H1 (cell line): ENCODE data around the gene PDE4D. TPM values are rescaled to one million over a fixed set of nuclear protein-coding genes. Genes with fewer than 3 reads are reported as not detected.

Source experiments
- CTCF ChIA-PET: fragments of 300-600 bp; sonication (Branson Sonifier 250); formaldehyde crosslinking; loops from one replicate; lab custom pipeline; 2021; ENCODE audit not compliant: partially characterized antibody; lab: Charles Lee
- POLR2A ChIA-PET: fragments of 300-600 bp; sonication (Branson Sonifier 250); formaldehyde crosslinking; loops from one replicate; lab custom pipeline; 2021; ENCODE audit warnings: inconsistent platforms; ENCODE audit not compliant: partially characterized antibody; lab: Charles Lee
- DNase-seq, 2 experiments: peaks; one replicate each; pipeline versions ENCODE4 v3.0.0 to v3.0.0-alpha.2; 2010 to 2022; ENCODE audit warnings: low spot score in 2 of 2, low read depth in 1 of 2, mixed read lengths in 1 of 2
- FAIRE-seq: peaks from 2 replicates; lab custom pipeline; 2011; peaks lifted over from hg19 to GRCh38; lab: Jason Lieb, UNC
- H2AFZ ChIP-seq: 2 replicates; pipeline ENCODE4 v1.8.1; 2012; ENCODE audit warnings: low read length, inconsistent platforms
- H2AK5ac ChIP-seq: 2 replicates; pipeline ENCODE4 v1.6.1; 2013; ENCODE audit warnings: low read depth, low read length
- H2BK120ac ChIP-seq: replicated peaks from 2 replicates; pipeline ENCODE3; 2013; ENCODE audit warnings: low read depth, low read length, inconsistent platforms
- H2BK12ac ChIP-seq: 2 replicates; pipeline ENCODE4 v1.6.1; 2013; ENCODE audit warnings: low read depth, low read length
- H2BK15ac ChIP-seq: 2 replicates; pipeline ENCODE4 v1.6.1; 2013; ENCODE audit warnings: low read length
- H2BK20ac ChIP-seq: 2 replicates; pipeline ENCODE4 v1.6.1; 2013; ENCODE audit warnings: low read length
- H2BK5ac ChIP-seq: 2 replicates; pipeline ENCODE4 v1.6.1; 2013; ENCODE audit warnings: low read depth, low read length
- H3K14ac ChIP-seq: 2 replicates; pipeline ENCODE4 v1.6.1; 2013; ENCODE audit warnings: inconsistent platforms; ENCODE audit not compliant: insufficient read length
- H3K18ac ChIP-seq: 2 replicates; pipeline ENCODE4 v1.6.1; 2013; ENCODE audit warnings: low read length; ENCODE audit errors: extremely low read depth
- H3K23ac ChIP-seq: 2 replicates; pipeline ENCODE4 v1.6.1; 2013; ENCODE audit warnings: inconsistent platforms; ENCODE audit not compliant: insufficient read length
- H3K23me2 ChIP-seq: 2 replicates; pipeline ENCODE4 v1.6.1; 2013; ENCODE audit warnings: low read depth, low read length
- H3K27ac ChIP-seq: 2 replicates; pipeline ENCODE4 v1.6.1; 2011; ENCODE audit warnings: low read depth, low read length, inconsistent platforms
- H3K27me3 ChIP-seq, 4 experiments: replicated peaks in 1 of 4; 1 replicate in 1 of 4; 2 replicates in 3 of 4; pipeline versions ENCODE4 v1.6.1 to v1.8.1; 2011 to 2013; ENCODE audit warnings: low read length in 3 of 4, mild to moderate bottlenecking in 3 of 4, inconsistent platforms in 2 of 4, mixed read lengths in 2 of 4, moderate library complexity in 1 of 4; ENCODE audit not compliant: control insufficient read depth in 3 of 4, insufficient read depth in 3 of 4; ENCODE audit errors: extremely low read depth in 1 of 4
- H3K36me3 ChIP-seq, 4 experiments: 2 replicates each; pipeline versions ENCODE4 v1.6.1 to v1.8.1; 2011 to 2013; ENCODE audit warnings: mild to moderate bottlenecking in 4 of 4, low read length in 3 of 4, moderate library complexity in 2 of 4, control low read depth in 1 of 4, inconsistent platforms in 1 of 4; ENCODE audit not compliant: insufficient read depth in 4 of 4, control insufficient read depth in 2 of 4
- H3K4ac ChIP-seq: replicated peaks from 2 replicates; pipeline ENCODE3; 2013; ENCODE audit warnings: low read length, low read depth, mixed read lengths, inconsistent platforms; ENCODE audit not compliant: insufficient read length
- H3K4me1 ChIP-seq, 4 experiments: replicated peaks in 1 of 4; 1 replicate in 1 of 4; 2 replicates in 3 of 4; pipeline versions ENCODE4 v1.6.1 to v1.8.1; 2011 to 2013; ENCODE audit warnings: low read length in 3 of 4, inconsistent platforms in 2 of 4, mixed read lengths in 1 of 4; ENCODE audit not compliant: insufficient read depth in 4 of 4, control insufficient read depth in 3 of 4
- H3K4me2 ChIP-seq, 2 experiments: 2 replicates each; pipeline versions ENCODE4 v1.6.1 to v1.8.1; 2011 to 2013; ENCODE audit warnings: low read depth in 2 of 2, low read length in 2 of 2, control low read depth in 1 of 2, inconsistent platforms in 1 of 2, mild to moderate bottlenecking in 1 of 2; ENCODE audit not compliant: insufficient read depth in 1 of 2
- H3K4me3 ChIP-seq, 4 experiments: fragments of 200-600, 300-600 bp in 1 of 4; sonication (generic), shearing (Covaris generic), sonication (Bioruptor Twin) in 1 of 4; 2 replicates each; pipeline versions ENCODE4 v1.5.1 to v1.8.1; 2011 to 2016; ENCODE audit warnings: low read length in 4 of 4, low read depth in 3 of 4, control low read depth in 2 of 4, inconsistent platforms in 2 of 4, mild to moderate bottlenecking in 2 of 4, mixed read lengths in 1 of 4, moderate library complexity in 1 of 4; ENCODE audit not compliant: insufficient read depth in 2 of 4; ENCODE audit errors: extremely low read depth in 1 of 4
- H3K56ac ChIP-seq: replicated peaks from 2 replicates; pipeline ENCODE3; 2013; ENCODE audit warnings: low read depth, mild to moderate bottlenecking, mixed read lengths, low read length, inconsistent platforms; ENCODE audit not compliant: insufficient read length
- H3K79me1 ChIP-seq: 2 replicates; pipeline ENCODE4 v1.6.1; 2013; ENCODE audit warnings: low read depth, low read length, control low read depth
- H3K79me2 ChIP-seq, 2 experiments: 2 replicates each; pipeline versions ENCODE4 v1.6.1 to v1.8.1; 2012 to 2013; ENCODE audit warnings: low read length in 2 of 2, mild to moderate bottlenecking in 2 of 2, inconsistent platforms in 1 of 2; ENCODE audit not compliant: insufficient read depth in 2 of 2, control insufficient read depth in 1 of 2
- H3K9ac ChIP-seq, 4 experiments: replicated peaks in 1 of 4; 1 replicate in 1 of 4; 2 replicates in 3 of 4; pipeline versions ENCODE4 v1.6.1 to v1.8.1; 2011 to 2013; ENCODE audit warnings: low read depth in 3 of 4, low read length in 3 of 4, control low read depth in 2 of 4, mild to moderate bottlenecking in 2 of 4, moderate library complexity in 2 of 4, inconsistent platforms in 1 of 4; ENCODE audit errors: extremely low read depth in 1 of 4
- H3K9me3 ChIP-seq, 2 experiments: 2 replicates each; pipeline versions ENCODE4 v1.6.1 to v1.8.1; 2012 to 2013; ENCODE audit warnings: mild to moderate bottlenecking in 2 of 2, moderate library complexity in 2 of 2, control low read depth in 1 of 2, inconsistent platforms in 1 of 2, low read depth in 1 of 2, low read length in 1 of 2, mixed read lengths in 1 of 2; ENCODE audit not compliant: insufficient read depth in 2 of 2
- H4K20me1 ChIP-seq, 2 experiments: replicated peaks in 1 of 2; 2 replicates each; pipeline versions ENCODE3 to v1.8.1; 2011 to 2013; ENCODE audit warnings: inconsistent platforms in 2 of 2, low read length in 2 of 2, mild to moderate bottlenecking in 1 of 2; ENCODE audit not compliant: insufficient read depth in 2 of 2, control insufficient read depth in 1 of 2
- H4K5ac ChIP-seq: 2 replicates; pipeline ENCODE4 v1.6.1; 2013; ENCODE audit warnings: low read length, low read depth, mixed read lengths, inconsistent platforms; ENCODE audit not compliant: insufficient read length
- H4K8ac ChIP-seq: 2 replicates; pipeline ENCODE4 v1.8.0; 2013; ENCODE audit warnings: mild to moderate bottlenecking, moderate library complexity, low read length, inconsistent platforms; ENCODE audit not compliant: insufficient read depth; ENCODE audit errors: extremely low read depth
- H4K91ac ChIP-seq: replicated peaks from 2 replicates; pipeline ENCODE3; 2013; ENCODE audit warnings: low read length, mixed read lengths, inconsistent platforms; ENCODE audit not compliant: insufficient read length
- ASH2L ChIP-seq: fragments of 200-600, 300-600 bp; sonication (generic); IDR thresholded peaks from one replicate; pipeline ENCODE4 v1.7.1; 2017; ENCODE audit warnings: low read length
- CBX8 ChIP-seq: fragments of 300-800, 300-1000 bp; sonication (generic); IDR thresholded peaks from 2 replicates; pipeline ENCODE4 v1.7.1; 2016; ENCODE audit warnings: low read depth, low read length, borderline replicate concordance
- WGBS, 2 experiments: shearing (Covaris generic) in 1 of 2; methylation state at CpG; one replicate each; pipeline versions ENCODE4 v1.1.6 to v1.1.7; 2013 to 2015; ENCODE audit warnings: low lambda C conversion rate in 2 of 2, mixed read lengths in 2 of 2, inconsistent platforms in 1 of 2, low coverage in 1 of 2, missing lambda C conversion rate in 1 of 2; ENCODE audit not compliant: insufficient replicate concordance in 2 of 2, insufficient coverage in 1 of 2, insufficient read length in 1 of 2; ENCODE audit errors: extremely low coverage in 1 of 2, missing lambda C conversion rate in 1 of 2; 5-methylcytosine and 5-hydroxymethylcytosine counted together
- polyA plus RNA-seq, 7 experiments: library from polyadenylated mRNA; depleted of rRNA in 3 of 7; stranded (reverse) in 5 of 7; unstranded in 2 of 7; fragments of >200 nt in 5 of 7; fragments of 200-250 nt in 2 of 7; gene quantifications; 1 replicate in 5 of 7; 2 replicates in 1 of 7; 4 replicates in 1 of 7; pipeline versions ENCODE4 v1.2.1 to v1.2.3, GENCODE V29; 2011 to 2013; ENCODE audit warnings: missing spikeins in 2 of 7, mixed read lengths in 2 of 7
- total RNA-seq: library from RNA; stranded (reverse); fragmentation: NEBNext Ultra II Directional; extraction: Animal tissue kit (Norgen Biotek cat#: 25700); gene quantifications from 2 replicates; pipeline ENCODE4 v1.2.1, GENCODE V29; 2021
- TF ChIP-seq, protein P1 (sequence below): IDR thresholded peaks from 2 replicates; pipeline ENCODE4 v1.6.1; 2011; ENCODE audit warnings: low read depth, mild to moderate bottlenecking, low read length; ENCODE audit not compliant: insufficient read depth

The PDE4D gene
- total and polyA plus RNA-seq, 2 of the 8 experiments (the other 6 are each of a cell fraction or from before 2014, with no cell fraction given) = 2.3 to 3.7 TPM

DNA sequence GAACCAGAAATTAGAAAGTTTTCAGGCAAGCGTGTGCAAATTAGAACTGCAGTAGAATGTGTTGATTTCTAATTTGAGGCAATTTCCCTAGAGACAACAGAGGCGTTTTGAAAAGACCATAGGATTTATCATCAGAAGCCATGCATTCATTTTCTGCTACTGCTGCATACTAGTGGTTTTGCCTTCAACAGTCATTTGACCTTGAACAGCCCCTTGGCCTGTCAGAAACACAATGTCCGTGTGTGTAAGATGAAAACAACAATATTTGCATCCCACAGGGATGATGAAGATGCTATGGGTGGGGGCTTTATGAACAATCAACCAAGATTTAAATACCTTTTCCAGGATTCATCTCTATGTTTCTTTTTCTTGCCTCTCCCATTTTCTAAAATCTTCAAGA is 73.7 kb downstream of the PDE4D start:
- H3K56ac ChIP-seq = no peak overlapping the region
- H4K8ac ChIP-seq = no peak overlapping the region
- H3K4me1 ChIP-seq = no peaks in the 10 kb centered on the region
- H2BK5ac ChIP-seq = no peak overlapping the region
- H2BK12ac ChIP-seq = no peak overlapping the region
- H3K4ac ChIP-seq = no peak overlapping the region
- no peak overlapping the region for H2BK120ac ChIP-seq
- H2AK5ac ChIP-seq = no peak overlapping the region
- no peaks in the 10 kb centered on the region for H3K79me2 ChIP-seq
- H3K4me2 ChIP-seq = no peak overlapping the region
- no peaks in the 10 kb centered on the region for H4K20me1 ChIP-seq
- ChIA-PET CTCF (interaction anchor here (1.1 to 3.1 kb wide), 3 partner anchors 10 to 102 kb away, joined by 3 to 14 read pairs (median 3); no protein-coding TSS in a partner anchor), POLR2A (no interaction called here)
- DNase-seq (no peak), FAIRE-seq (no peak)
- H2BK20ac ChIP-seq = no peak overlapping the region
- TF ChIP-seq, protein P1, sequence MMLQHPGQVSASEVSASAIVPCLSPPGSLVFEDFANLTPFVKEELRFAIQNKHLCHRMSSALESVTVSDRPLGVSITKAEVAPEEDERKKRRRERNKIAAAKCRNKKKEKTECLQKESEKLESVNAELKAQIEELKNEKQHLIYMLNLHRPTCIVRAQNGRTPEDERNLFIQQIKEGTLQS = no peak
- no peak for TF ChIP-seq ASH2L
- TF ChIP-seq CBX8 = no peak
- no peak overlapping the region for H4K91ac ChIP-seq
- no peaks in the 10 kb centered on the region for H3K9me3 ChIP-seq
- no peak overlapping the region; the same call in 1 of the 2 replicates for H2AFZ ChIP-seq
- no peak overlapping the region for H2BK15ac ChIP-seq
- H3K18ac ChIP-seq = no peak overlapping the region
- H3K23me2 ChIP-seq = no peaks in the 10 kb centered on the region
- no peak overlapping the region for H3K9ac ChIP-seq
- no peaks in the 10 kb centered on the region for H3K79me1 ChIP-seq
- H3K36me3 ChIP-seq = no peaks in the 10 kb centered on the region
- no peak overlapping the region for H4K5ac ChIP-seq
- no peak overlapping the region for H3K27ac ChIP-seq
- whole genome bisulfite sequencing, 2 experiments = 75% methylated on average over 3 of the region's 3 CpGs; no CpG with 5 or more reads in 1 of the 2 experiments
- no peak overlapping the region for H3K23ac ChIP-seq
- no peak overlapping the region for H3K14ac ChIP-seq
- H3K4me3 ChIP-seq = no peak overlapping the region
- no peaks in the 10 kb centered on the region for H3K27me3 ChIP-seq
